GM15510 (cell line): Measurements from ENCODE around the gene PRDM7.

ENCODE experiments used
- POLR2A ChIP-seq: IDR thresholded peaks from 3 replicates; pipeline ENCODE4 v1.6.1; 2011; ENCODE audit warnings: borderline replicate concordance; ENCODE audit not compliant: insufficient read length; ENCODE audit errors: extremely low read depth

PRDM7 gene

GRCh38 chr16:90015586-90016338, 61.4 kb downstream of the PRDM7 start:
- TF ChIP-seq POLR2A, result no peak

GRCh38 chr16:90012991-90013745, 64.0 kb downstream of the PRDM7 start:
- TF ChIP-seq POLR2A, result no peak

GRCh38 chr16:90011908-90012501, 65.1 kb downstream of the PRDM7 start:
- TF ChIP-seq POLR2A, result no peak

GRCh38 chr16:90011508-90011819, 65.7 kb downstream of the PRDM7 start:
- TF ChIP-seq POLR2A, result no peak

GRCh38 chr16:90010676-90011507, 66.2 kb downstream of the PRDM7 start:
- no peak for TF ChIP-seq POLR2A

GRCh38 chr16:90009172-90009899, 67.8 kb downstream of the PRDM7 start:
- no peak for TF ChIP-seq POLR2A

GRCh38 chr16:90008708-90009145, 68.4 kb downstream of the PRDM7 start:
- TF ChIP-seq POLR2A, result no peak

- TF ChIP-seq POLR2A, result no peak
These were observed 70.1 kb downstream of the PRDM7 start for GRCh38 chr16:90007015-90007414.
